Muscle of back (tissue), 13 donors: ENCODE results near the gene ERGIC1. TPM values are rescaled to one million over a fixed set of nuclear protein-coding genes. Genes with fewer than 3 reads are reported as not detected.
A peak's percentile ranks its signal among the peaks of the same experiment; 100 is the strongest.
"Not testable (repeated sequence)": the region's sequence is repeated elsewhere in the genome, so short reads cannot be mapped to it uniquely, and the experiment has no call there.

ENCODE experiments used
- DNase-seq, 3 donors: peaks; one replicate each; pipeline versions ENCODE4 v3.0.0 to v3.0.0-alpha.2; 2013
- long read RNA-seq, 9 donors: transcript quantifications; one replicate each; lab custom pipeline, GENCODE V29; 2026
- polyA plus RNA-seq, 10 donors: library from polyadenylated mRNA; unstranded; fragments of 120-200 nt; gene quantifications; one replicate each; pipeline ENCODE4 v1.2.1, GENCODE V29; 2013; ENCODE audit not compliant: insufficient read length in 10 of 10

The ERGIC1 gene, protein sequence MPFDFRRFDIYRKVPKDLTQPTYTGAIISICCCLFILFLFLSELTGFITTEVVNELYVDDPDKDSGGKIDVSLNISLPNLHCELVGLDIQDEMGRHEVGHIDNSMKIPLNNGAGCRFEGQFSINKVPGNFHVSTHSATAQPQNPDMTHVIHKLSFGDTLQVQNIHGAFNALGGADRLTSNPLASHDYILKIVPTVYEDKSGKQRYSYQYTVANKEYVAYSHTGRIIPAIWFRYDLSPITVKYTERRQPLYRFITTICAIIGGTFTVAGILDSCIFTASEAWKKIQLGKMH
- polyA plus RNA-seq = 100 to 1,000 TPM in 1 of 10 donors, 10 to 100 TPM in 9; 85.1 to 102 (median 91.8) TPM
- long read RNA-seq, donor 1, transcript ERGIC1-202 (10 exons, 2,881 nt) = major isoform, 27 of 29 reads
- long read RNA-seq, donor 1, partial matches to known transcripts = 0 of 29 reads
- long read RNA-seq, donor 1, other reads (novel, unspliced or antisense) = 0 of 29 reads
- long read RNA-seq, donor 2, transcript ERGIC1-202 (10 exons, 2,881 nt) = major isoform, 15 of 57 reads
- long read RNA-seq, donor 2, partial matches to known transcripts = 41 of 57 reads
- long read RNA-seq, donor 2, other reads (novel, unspliced or antisense) = 0 of 57 reads
- long read RNA-seq, donor 3 = 0 reads
- long read RNA-seq, donor 4, transcript ERGIC1-202 (10 exons, 2,881 nt) = major isoform, 15 of 24 reads
- long read RNA-seq, donor 4, partial matches to known transcripts = 6 of 24 reads
- long read RNA-seq, donor 4, other reads (novel, unspliced or antisense) = 0 of 24 reads
- long read RNA-seq, donor 5, transcript ERGIC1-202 (10 exons, 2,881 nt) = major isoform, 17 of 122 reads
- long read RNA-seq, donor 5, transcript ERGIC1-211 (2 exons, 3,621 nt) = minor isoform, 5 of 122 reads
- long read RNA-seq, donor 5, partial matches to known transcripts = 100 of 122 reads
- long read RNA-seq, donor 5, other reads (novel, unspliced or antisense) = 0 of 122 reads
- long read RNA-seq, donor 6, transcript ERGIC1-202 (10 exons, 2,881 nt) = major isoform, 32 of 40 reads
- long read RNA-seq, donor 6, partial matches to known transcripts = 8 of 40 reads
- long read RNA-seq, donor 6, other reads (novel, unspliced or antisense) = 0 of 40 reads
- long read RNA-seq, donor 7, transcript ERGIC1-202 (10 exons, 2,881 nt) = major isoform, 20 of 25 reads
- long read RNA-seq, donor 7, partial matches to known transcripts = 5 of 25 reads
- long read RNA-seq, donor 7, other reads (novel, unspliced or antisense) = 0 of 25 reads
- long read RNA-seq, donor 8, transcript ERGIC1-202 (10 exons, 2,881 nt) = major isoform, 14 of 14 reads
- long read RNA-seq, donor 8, partial matches to known transcripts = 0 of 14 reads
- long read RNA-seq, donor 8, other reads (novel, unspliced or antisense) = 0 of 14 reads
- long read RNA-seq, donor 9, partial matches to known transcripts = 0 of 1 reads
- long read RNA-seq, donor 9, other reads (novel, unspliced or antisense) = 0 of 1 reads

DNA sequence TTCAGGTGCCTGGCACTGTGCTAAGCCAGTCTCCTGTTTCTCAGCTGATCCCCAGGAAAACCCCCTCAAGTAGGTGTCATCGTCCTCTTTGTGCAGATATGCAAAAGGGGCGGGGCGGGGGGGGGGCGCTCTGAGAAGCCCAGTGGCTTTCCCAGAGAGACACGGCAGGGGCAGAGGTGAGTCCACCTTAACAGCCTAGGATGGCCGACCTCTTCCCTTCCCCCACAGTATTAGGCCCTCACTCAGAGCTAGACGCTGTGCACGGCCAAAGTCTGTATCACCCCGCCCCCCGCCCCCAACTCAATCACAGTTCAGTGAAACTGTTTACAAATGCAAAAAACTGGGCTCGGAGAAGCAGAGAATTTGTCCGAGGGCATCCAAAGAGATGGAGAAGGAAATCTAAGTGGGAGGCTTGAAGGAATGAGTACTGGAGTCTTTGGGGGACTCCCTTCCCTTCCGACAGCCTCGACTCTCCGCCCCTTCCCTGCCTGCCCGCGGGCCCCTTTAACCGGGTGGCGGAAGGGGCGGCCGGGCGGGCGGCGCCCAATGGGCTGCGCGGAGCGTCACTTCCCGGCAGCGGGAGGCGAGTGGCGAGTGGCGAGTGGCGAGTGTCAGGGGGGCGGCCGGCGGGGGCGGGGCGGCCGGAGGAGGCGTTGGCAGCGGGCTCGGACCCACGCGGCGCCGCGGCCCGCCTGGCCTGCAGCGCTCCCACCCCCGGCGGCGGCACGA lies at the start of gene ERGIC1:
Gene ERGIC1 (plus strand): TSS at position 566 of the 729 bp plus-strand sequence. CDS start 163 bp downstream, at position 729.
- peak; percentile 76 to 92 (median 81) for DNase-seq

DNA sequence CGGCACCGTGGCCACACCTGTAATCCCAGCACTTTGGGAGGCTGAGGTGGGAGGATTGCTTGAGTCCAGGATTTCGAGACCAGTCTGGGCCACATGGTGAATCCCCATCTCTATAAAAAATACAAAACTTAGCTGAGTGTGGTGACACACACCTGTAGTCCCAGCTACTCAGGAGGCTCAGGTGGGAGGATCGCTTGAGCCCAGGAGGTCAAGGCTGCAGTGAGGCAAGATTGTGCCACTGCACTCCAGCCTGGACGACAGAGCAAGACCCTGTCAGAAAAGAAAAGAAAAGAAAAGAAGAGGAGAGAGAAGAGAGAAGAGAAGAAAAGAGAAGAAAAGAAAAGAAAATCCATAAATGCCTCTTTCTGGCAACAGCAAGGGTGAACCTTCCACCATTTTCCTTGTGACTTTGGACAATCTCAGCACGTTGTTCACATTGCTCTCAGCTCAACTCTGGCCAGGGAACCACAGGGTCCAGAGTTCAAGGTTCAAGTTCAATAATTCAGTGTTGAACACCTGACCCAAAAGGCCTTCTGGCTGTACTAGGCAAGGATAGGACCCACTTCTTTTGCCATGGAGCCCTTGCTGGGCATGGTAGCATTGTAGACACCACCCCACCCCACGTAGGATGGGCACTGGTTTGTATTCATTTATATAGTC lies 48.5 kb upstream of the ERGIC1 start:
- DNase-seq = no peak

DNA sequence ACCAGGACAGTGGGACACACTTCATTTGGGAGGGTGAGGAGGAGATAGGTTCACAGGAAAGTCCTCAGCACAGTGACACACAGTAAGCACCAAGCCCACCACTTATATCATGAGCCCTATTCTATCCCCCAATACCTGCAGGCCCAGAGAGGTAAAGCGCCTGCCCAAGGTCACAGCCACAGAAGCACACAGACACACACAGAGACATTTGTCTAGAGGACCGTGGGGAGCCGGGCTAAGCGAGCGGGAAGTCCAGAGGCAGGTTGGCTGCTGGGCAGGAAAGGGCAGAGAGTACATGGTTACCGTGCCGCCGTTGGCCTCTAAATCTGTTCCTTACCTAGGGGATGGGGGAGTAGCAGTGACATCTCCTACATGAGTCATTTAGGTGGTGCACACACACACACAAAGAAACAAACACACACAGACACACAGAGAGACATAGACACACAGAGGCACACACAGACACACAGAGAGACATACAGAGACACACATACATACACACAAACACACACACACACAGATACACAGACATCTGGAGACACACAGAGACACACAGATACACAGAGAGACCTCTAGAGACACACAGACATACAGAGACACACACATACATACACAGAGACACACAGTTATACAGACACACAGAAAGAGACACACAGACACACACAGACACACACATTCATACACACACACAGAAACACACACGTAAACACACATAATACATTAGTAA lies 47.2 kb upstream of the ERGIC1 start:
- DNase-seq = no peak

DNA sequence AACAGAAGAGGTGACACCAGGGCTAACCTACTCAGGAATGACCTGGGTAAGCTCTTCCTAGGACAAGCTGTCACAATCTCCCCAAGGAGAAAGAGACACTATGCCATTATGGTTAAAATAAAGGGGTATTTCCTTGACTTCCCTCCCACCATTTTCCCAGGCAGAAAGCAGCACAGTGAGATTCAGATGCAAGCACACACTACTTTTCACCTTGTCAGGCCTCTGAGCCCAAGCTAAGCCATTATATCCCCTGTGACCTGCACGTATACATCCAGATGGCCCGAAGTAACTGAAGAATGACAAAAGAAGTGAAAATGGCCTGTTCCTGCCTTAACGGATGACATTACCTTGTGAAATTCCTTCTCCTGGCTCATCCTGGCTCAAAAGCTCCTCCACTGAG lies 46.5 kb upstream of the ERGIC1 start:
- not testable (repeated sequence) for DNase-seq

DNA sequence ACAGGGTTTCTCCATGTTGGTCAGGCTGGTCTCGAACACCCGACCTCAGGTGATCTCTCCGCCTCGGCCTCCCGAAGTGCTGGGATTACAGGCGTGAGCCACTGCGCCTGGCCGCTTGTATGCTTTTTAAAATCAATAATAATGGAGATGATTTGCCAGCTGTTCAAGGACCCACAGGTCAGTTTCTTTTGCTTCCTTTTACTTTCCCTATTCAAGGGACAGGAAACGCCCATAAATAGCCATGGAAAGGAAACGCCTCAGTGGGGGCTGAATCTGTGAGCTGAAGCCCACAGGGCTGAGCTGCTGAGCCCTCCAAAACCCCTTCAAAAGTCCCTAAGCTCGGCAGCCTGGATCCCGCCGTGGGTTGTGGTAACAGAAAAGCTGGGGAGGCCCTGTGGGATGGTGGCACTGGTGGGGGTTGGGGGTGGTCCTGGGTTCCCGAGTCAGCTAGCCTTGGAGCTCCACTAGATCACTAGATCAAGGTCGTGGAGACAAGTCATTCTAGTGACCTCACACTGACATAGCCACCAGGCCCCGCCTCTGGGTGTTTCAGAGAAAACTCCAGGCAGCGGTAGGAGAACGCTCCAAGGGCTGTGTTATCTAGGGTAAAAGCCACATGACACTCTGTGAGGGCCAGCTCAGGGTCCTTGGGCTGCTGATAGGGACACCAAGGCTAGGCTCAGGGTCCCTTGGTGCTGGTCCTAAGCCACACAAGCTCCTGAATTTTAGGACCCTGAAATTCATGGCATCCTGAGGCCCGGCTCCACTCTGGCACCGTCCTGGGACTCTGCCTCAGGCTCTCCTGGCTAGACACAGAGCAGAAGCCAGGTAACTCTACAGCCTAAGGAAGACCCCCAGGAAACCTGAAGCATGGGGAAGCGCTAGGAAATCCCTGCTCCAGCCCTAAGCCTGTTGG lies 45.0 kb upstream of the ERGIC1 start:
- DNase-seq = peak in 1 of 3 donors; percentile 62

DNA sequence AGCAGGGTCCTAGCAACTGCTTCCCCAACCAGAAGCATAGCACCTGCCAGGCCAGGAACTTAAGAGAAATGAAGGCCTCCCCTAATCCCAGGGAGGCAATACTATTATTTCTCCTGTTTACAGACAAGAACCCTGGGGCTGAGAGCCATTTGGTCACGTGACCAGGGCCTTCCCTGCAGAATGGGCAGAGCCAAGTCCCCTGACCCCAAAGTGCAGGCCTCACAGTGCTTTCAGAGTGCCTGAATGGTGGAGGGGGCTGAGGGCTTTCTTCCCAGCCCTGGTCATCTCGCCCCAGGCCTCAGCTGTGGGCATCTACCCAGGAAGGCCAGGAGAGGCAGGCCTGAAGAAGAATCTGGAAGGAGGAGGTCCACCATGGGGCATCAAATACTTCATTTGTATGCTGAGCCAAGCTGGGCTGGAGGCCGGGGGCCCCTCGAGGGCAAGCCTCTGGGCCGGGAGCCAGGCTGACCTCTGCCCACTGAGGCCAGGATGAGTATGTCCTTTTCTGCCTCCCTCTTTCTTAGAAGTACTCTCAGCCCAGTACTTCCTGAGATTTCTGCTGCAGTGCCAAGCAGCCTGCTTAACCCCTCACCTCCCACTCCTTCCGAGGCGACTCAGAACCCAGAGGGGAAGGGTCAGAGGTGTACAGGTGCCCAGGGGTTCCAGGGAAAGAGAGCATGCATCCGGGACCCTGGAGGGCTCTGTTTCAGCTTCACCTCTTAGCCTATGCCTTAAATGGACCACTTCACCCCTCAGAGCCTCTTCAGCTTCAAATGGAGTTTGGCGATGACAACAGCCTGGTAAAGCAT lies 44.2 kb upstream of the ERGIC1 start:
- peak in 1 of 3 donors; percentile 54 for DNase-seq

DNA sequence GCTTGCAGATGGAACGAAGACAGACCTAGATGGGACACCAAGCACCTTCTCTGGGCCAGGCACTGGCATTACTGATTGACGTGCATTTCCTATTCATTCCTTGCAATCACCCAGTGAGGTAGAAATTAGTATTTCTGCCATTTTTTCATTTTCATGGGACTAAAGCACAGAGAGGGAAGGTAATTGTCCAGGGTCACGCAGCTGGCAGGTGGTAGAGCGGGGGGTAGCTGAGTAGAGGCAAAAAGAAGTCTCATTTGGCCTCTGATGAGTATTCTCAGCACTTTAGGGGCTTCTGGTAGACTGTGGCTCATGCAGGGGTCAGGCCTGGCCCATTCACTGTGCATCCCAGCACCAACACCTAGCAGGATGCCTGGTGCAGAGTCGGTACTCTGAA lies 43.6 kb upstream of the ERGIC1 start:
- no peak for DNase-seq

DNA sequence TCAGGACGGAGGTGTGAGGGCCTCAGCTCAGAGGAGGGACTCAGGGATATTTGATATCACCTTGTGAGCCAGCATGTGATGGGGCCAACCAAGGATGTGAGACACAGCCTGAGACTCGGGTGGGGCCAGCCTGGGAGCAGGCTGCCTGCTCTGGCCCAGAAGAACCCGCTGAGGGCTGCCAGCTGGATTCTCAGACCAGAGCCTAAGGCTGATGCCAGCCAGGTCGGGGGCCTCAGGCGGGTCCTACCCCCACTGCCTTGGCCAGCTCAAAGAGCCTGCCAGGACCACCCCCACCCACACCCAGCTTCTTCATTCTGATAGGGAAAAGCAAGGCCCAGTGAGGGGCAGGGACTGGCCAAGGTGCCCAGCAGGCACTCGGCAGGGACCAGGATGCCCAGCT lies 42.8 kb upstream of the ERGIC1 start:
- DNase-seq = no peak

DNA sequence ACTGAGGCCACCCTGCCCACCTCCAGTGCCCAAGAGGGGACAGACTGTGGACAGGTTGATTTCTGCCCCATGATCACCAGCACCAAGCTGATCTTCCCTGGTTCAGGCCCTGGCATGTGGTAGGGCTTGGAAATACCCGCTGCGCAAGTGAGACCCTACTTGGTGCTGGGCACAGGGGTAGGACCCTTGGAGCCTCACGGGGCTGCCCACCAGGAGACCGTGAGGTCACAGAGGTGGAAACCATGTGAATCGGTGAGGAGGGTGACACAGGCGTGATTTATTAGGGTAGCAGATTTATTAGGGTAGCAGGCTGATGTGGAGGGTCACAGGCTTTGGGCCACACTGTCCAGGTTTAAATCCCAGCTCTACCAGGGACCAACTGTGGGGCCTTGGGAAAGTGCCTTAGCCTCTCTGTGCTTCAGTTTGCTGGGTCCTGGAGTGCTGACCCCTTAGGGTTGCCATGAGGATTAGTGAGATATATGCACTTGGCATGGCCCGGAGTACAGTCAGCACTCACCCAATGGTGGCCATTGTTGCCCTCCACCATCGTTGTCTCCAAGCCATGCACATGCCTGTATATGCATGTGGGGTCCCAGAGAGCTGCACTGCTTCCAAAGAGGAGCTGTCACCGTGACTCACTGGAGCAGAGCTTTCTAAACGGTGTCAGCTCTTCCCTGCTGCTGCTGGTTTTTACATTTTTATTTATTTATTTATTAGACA lies 42.2 kb upstream of the ERGIC1 start:
- no peak for DNase-seq

DNA sequence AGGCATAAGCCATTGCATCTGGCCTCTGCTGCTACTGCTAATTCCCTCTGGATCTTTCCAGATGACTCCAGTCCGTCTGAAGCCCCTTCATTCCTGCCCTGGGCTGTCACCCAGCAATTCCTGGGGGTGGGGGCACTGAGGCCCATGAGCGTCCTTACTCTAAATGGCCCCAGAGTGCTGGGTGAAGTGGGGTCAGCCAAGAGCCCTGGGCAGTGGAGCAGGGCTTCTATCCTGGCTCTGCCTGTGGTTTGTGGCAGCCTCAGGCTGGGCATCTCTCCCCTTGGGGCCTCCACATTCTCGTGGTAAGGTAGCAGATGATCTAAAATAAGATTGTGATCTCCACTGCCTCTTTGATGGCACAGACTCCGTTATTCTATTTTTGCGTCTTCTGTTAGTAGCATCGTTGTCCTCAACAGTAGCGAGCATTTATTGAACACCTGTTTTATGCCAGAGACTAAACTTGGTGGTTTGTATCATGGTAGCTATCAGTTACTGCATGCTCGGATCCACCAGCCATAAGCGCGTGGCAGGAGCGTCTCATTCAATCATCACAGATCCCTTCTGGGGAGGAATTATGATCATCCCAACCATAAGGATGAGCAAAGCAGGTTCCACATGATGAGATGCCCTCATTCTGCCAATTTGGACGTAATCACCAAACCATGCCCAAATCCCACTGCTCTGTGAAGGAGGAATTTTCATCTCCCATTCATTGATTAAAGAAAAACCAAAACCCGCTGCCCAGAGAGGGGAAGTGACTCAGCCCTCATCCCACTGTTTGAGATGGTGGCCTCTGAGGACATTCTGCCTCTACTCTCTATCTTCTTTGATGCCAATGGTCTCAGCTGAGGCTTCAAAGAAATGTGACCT lies 41.1 kb upstream of the ERGIC1 start:
- DNase-seq = peak in 1 of 3 donors; percentile 52

DNA sequence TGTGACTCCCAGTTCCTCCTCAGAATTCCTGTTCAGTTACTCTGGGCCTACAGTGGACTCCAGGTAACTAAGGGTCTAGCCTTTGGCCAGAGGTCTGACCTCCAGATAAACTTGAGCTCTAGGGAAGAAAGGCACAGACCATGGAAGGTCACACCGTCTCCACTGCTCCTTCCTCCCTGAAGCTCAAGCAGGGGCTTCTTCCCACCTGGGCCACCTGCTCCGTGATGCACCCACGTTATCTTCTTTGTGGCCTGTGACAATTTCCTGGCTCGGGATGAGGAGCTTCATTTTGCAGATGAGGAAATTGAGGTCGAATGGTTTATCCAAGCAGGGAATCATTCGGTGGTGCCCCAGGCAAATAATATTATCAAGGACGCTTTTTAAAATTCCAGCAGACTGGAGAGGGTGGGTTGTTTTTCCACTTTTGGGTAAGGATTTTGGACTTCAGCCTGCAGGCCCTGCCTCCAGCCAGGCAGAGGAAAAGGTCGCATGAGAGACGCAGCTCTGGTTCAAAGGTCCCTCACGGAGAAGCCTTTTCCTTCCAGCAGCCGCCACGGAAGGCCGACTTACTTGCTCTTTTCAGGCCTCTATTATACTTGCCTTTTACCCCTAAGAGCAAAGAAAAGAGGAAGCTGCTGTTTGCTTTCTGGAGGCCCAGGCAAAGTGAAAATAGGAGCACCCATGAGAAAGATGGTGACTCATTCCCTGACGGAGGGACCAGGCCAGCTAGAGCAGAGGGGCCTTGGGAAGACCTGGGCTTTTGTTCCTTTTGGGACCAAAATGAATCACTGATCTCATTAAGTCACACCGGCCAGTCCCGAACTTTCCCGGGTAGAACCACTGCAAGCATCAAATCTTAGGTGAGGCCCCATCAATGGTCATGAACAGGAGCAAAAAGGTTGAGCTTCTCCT lies 40.2 kb upstream of the ERGIC1 start:
- no peak for DNase-seq

DNA sequence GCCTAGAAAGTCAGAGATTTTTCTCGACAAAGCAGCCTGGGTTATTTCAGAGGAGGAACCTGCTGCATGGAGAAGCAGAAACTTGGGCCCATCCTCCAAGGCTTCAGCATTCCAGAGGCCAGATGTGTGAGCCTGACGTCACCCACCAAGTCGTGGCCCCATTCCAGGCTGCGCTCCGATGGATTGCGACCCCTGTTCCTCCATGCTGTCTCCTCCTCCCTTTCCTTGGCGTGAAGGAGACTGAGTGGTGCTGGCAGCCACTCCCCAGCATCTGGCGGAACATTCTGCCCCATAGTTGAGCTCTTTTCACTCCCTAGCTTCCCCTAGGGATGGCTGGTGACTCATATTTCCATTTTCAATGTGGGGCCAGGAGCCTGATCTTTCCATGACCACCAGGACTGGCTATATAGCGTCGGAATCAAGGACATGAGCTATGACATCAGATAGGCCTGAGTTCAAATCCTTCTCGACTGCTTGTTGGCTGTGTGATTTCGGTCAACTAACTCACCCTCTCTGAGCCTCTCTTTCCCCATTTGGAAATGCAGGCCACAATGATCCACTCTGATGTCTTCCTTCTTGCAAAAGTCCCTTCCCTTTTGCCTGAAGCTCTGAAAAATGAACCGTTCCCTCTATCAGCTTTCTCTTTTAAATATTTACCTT lies 38.6 kb upstream of the ERGIC1 start:
- peak; percentile 97 to 99 (median 98) for DNase-seq

DNA sequence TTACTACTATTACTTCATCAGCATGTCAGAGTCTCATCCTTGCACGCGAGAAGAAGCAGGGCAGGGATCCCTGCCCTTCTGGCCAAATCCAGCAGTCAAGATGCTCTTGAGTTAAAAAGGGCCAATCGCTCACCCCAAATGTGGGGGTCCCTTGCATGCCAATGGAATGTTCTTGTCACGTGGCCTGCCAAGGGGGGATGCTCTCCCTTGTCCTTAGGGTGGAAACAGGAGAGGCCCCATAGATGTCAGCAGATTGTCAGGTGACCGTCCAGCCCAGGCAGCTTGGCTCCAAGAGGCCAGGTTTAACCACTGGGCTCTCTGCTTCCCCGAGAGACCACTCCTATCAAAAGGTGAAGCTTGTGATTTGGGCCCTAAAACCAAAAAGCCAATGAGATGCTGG lies 37.7 kb upstream of the ERGIC1 start:
- DNase-seq = no peak

DNA sequence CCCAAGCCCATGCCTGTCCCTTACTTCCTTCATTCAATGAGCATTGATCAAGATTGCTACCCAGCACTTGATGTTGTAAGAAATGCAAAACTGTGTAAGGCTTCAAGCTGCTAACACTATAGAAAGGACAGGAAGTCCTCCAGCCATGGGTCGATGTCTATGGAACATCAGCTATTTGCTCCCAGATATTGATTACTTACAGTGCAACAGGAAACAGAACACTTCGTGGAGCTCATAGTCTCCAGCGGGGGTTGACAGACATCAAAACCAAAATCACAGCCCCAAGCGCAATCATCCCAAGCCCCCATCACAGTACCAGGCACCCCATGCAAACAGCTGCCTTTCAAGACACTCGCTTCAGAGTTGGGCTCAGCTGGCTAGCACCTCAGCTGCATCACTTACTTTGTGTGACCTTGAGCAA lies 36.3 kb upstream of the ERGIC1 start:
- DNase-seq = no peak
